ENCODE results near the gene GINS2.
A peak's percentile ranks its signal among the peaks of the same experiment; 100 is the strongest.

The GINS2 gene

GRCh38 chr16:85637808-85638647 lies 50.7 kb downstream of the GINS2 start:
- DNase-seq: peak; percentile 27

- DNase-seq: no peak
These were observed 51.5 kb downstream of the GINS2 start for GRCh38 chr16:85637061-85637807.

- no peak for DNase-seq
These were observed 52.4 kb downstream of the GINS2 start for GRCh38 chr16:85636234-85636812.

- DNase-seq: no peak
These were observed 53.1 kb downstream of the GINS2 start for GRCh38 chr16:85635545-85636140.

- DNase-seq: no peak
These were observed 53.8 kb downstream of the GINS2 start for GRCh38 chr16:85634747-85635544.

GRCh38 chr16:85633888-85634287 lies 54.9 kb downstream of the GINS2 start:
- DNase-seq: no peak

- DNase-seq: no peak
These were observed 55.4 kb downstream of the GINS2 start for GRCh38 chr16:85633438-85633743.

- no peak for DNase-seq
These were observed 55.9 kb downstream of the GINS2 start for GRCh38 chr16:85632709-85633437.

- DNase-seq: no peak
These were observed 56.9 kb downstream of the GINS2 start for GRCh38 chr16:85631802-85632393.

GRCh38 chr16:85631230-85631629 lies 57.5 kb downstream of the GINS2 start:
- no peak for DNase-seq

GRCh38 chr16:85629853-85630252 lies 58.9 kb downstream of the GINS2 start:
- no peak for DNase-seq

- no peak for DNase-seq
These were observed 59.4 kb downstream of the GINS2 start for GRCh38 chr16:85629326-85629725.

GRCh38 chr16:85628645-85629044 lies 60.1 kb downstream of the GINS2 start:
- DNase-seq: no peak

GRCh38 chr16:85628265-85628556 lies 60.5 kb downstream of the GINS2 start:
- DNase-seq: no peak

GRCh38 chr16:85627526-85628264 lies 61.1 kb downstream of the GINS2 start:
- DNase-seq: no peak

GRCh38 chr16:85627089-85627488 lies 61.7 kb downstream of the GINS2 start:
- no peak for DNase-seq

Data from NCI-H774 (cell line).